Heart right ventricle (tissue), 16 donors: Measurements from ENCODE around the gene LRRC56. TPM values are rescaled to one million over a fixed set of nuclear protein-coding genes. Genes with fewer than 3 reads are reported as not detected.

Experiments used
- ATAC-seq, 8 donors: fragments of 200-7000 bp; cut with Tn5 transposase; one replicate each; pipeline ENCODE4 v1.9.1; 2020; ENCODE audit warnings: mild to moderate bottlenecking in 8 of 8, moderate library complexity in 8 of 8, moderate number of reproducible peaks in 1 of 8
- DNase-seq, 2 donors: peaks; one replicate each; pipeline ENCODE4 v3.0.0-alpha.2; 2020
- H3K27ac ChIP-seq, 10 donors: fragments of 200-600 bp; sonication (generic) in 2 of 10; one replicate each; pipeline versions ENCODE4 v1.5.0 to v1.8.0; 2020 to 2022; ENCODE audit warnings: mild to moderate bottlenecking in 3 of 10
- H3K27me3 ChIP-seq, 7 donors: fragments of 200-600 bp; one replicate each; pipeline ENCODE4 v1.8.0; 2021 to 2022; ENCODE audit warnings: mild to moderate bottlenecking in 2 of 7
- H3K36me3 ChIP-seq, 9 donors: fragments of 200-600 bp; sonication (generic) in 1 of 9; one replicate each; pipeline versions ENCODE4 v1.5.0 to v1.8.0; 2020 to 2022; ENCODE audit warnings: mild to moderate bottlenecking in 2 of 9
- H3K4me1 ChIP-seq, 9 donors: fragments of 200-600 bp; sonication (generic) in 1 of 9; one replicate each; pipeline versions ENCODE4 v1.5.0 to v1.8.0; 2020 to 2022; ENCODE audit warnings: mild to moderate bottlenecking in 4 of 9
- H3K4me3 ChIP-seq, 10 donors: fragments of 200-600 bp; sonication (generic) in 2 of 10; one replicate each; pipeline versions ENCODE4 v1.5.0 to v1.8.0; 2020 to 2022; ENCODE audit warnings: mild to moderate bottlenecking in 7 of 10, moderate library complexity in 2 of 10
- H3K9me3 ChIP-seq, 11 donors: fragments of 200-600 bp in 10 of 11; sonication (generic) in 2 of 11; one replicate each; pipeline versions ENCODE4 v1.5.0 to v1.8.0; 2013 to 2022; ENCODE audit warnings: mild to moderate bottlenecking in 2 of 11, control low read depth in 1 of 11, moderate library complexity in 1 of 11
- whole genome bisulfite sequencing, 2 donors: extraction: QIAGEN DNeasy Blood & Tissue Kit; methylation state at CpG; one replicate each; pipeline ENCODE4 v1.1.7; 2013; ENCODE audit warnings: inconsistent platforms in 1 of 2; 5-methylcytosine and 5-hydroxymethylcytosine counted together
- intact Hi-C, 10 donors: fragments of 100-400 bp; cut with DNase I; formaldehyde crosslinking; loops; one replicate each; pipeline versions ENCODE4 v1.11.1 to v1.14.2; 2022
- polyA plus RNA-seq, 2 donors: library from polyadenylated mRNA; stranded (reverse); fragments of 200-250 nt; gene quantifications; one replicate each; pipeline ENCODE4 v1.2.3, GENCODE V29; 2013
- total RNA-seq, 10 donors: library from RNA; stranded (reverse); fragmentation: NEBNext Ultra II Directional in 3 of 10; extraction: Animal tissue kit (Norgen Biotek cat#: 25700) in 3 of 10; gene quantifications; one replicate each; pipeline versions ENCODE4 v1.2.1 to v1.2.4, GENCODE V29; 2021 to 2023
- TF ChIP-seq, protein P1 (sequence below), 9 donors: fragments of 200-600 bp; sonication (generic) in 2 of 9; IDR thresholded peaks; one replicate each; pipeline versions ENCODE4 v1.5.0 to v1.8.0; 2021 to 2022; ENCODE audit warnings: antibody characterized with exemption in 9 of 9, mild to moderate bottlenecking in 5 of 9, moderate library complexity in 1 of 9
- donor health status: Arrhythmogenic right ventricular cardiomyopathy.
- donor health status: ischemic (EF 13 %, LVEDD 7.1; RV severe dilation, severe dysfunction).
- donor health status: healthy with polysubstance abuse.
- donor health status: DM: no; HTN: yes; CAD: no.
- donor health status: DM: no; HTN: no; CAD: no.
- donor health status: ischemic (EF 25% LVEDD 6.9; RV normal size, moderate dysfunction).
- donor health status: ischemic (EF 25% LVEDD 5.7; RV mildly dilated, moderate dysfunction).
- donor health status: healthy.
- donor health status: DM: yes; HTN: yes; CAD: no.
- donor health status: Ischemic cardiomyopathy.
- donor health status: ischemic (EF 35%, LVEDD 5.7; RV mildly dilated, moderate dysfunction).
- donor health status: nonischemic (EF 11% LVEDD 7.7; RV severe dilation, severe dysfunction).
- donor health status: DM: yes; HTN: yes; CAD: no.
- donor health status: PGD.
- donor health status: ischemic (EF 29% LVEDD 5.4; RV normal size, mild dysfunction).
- donor health status: nonischemic (EF 23%, LVEDD 6.1; RV moderate dilation, normal function).

The LRRC56 gene
- total and polyA plus RNA-seq, 12 donors: 0.13 to 0.49 (median 0.21) TPM; not detected in 2

GRCh38 chr11:558503-558902 lies 21.2 kb downstream of the LRRC56 start:
- Histone ChIP-seq H3K36me3 (peaks cover 0 to 3% (median 0%) of the 10 kb centered on the region in 9 donors), H3K4me1 (peaks cover 12 to 36% (median 29%) of the 10 kb centered on the region in 9 donors), H3K4me3 (no peak overlapping the region), H3K9me3 (no peaks in the 10 kb centered on the region), H3K27ac (no peak overlapping the region), H3K27me3 (peaks cover 26 to 66% (median 57%) of the 10 kb centered on the region in 7 donors)
- DNase-seq (no peak), ATAC-seq (no peak)
- TF ChIP-seq, protein P1, sequence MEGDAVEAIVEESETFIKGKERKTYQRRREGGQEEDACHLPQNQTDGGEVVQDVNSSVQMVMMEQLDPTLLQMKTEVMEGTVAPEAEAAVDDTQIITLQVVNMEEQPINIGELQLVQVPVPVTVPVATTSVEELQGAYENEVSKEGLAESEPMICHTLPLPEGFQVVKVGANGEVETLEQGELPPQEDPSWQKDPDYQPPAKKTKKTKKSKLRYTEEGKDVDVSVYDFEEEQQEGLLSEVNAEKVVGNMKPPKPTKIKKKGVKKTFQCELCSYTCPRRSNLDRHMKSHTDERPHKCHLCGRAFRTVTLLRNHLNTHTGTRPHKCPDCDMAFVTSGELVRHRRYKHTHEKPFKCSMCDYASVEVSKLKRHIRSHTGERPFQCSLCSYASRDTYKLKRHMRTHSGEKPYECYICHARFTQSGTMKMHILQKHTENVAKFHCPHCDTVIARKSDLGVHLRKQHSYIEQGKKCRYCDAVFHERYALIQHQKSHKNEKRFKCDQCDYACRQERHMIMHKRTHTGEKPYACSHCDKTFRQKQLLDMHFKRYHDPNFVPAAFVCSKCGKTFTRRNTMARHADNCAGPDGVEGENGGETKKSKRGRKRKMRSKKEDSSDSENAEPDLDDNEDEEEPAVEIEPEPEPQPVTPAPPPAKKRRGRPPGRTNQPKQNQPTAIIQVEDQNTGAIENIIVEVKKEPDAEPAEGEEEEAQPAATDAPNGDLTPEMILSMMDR (IDR thresholded peaks at IDR 0.05): no peak
- WGBS, 2 donors: 84 to 91% methylated on average over 20 of the region's 20 CpGs
- intact Hi-C loops: loop anchor here in 5 of 10 donors (5.0 kb wide), 2 partner anchors 164 to 169 kb away; no protein-coding TSS in a partner anchor

DNA sequence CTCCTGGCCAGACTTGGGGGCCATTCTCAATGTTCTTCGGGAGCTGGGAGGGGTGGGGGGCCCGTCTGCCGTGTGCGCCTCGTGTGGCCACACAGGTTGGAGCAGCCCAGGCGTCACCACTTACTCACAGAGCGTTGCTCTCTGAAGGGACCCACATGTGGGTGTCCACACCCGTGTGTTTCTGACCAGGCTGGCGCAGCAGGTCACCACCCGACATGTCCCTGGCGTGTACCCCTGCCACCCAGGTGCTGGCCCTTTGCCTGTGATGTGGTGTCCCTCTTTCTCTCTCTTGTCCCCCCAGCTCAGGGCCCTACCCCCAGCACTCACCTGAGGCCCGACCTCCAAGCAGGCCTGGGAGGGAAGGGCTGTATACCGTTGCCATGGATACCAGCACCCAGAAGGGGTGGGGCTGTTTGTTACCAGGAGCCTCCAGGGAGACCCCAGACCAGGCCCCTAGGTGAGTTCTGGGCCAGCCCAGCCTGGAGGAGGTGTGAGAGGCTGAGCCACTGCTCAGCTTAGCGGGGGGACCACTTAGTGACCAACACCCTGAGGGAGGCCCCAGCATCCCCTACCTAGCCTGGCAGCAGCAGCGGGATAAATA lies 21.8 kb downstream of the LRRC56 start:
- ATAC-seq (no peak), DNase-seq (no peak)
- Histone ChIP-seq H3K4me3 (no peak overlapping the region), H3K4me1 (peaks cover 12 to 36% (median 29%) of the 10 kb centered on the region in 9 donors), H3K27ac (no peak overlapping the region), H3K9me3 (no peaks in the 10 kb centered on the region), H3K27me3 (peaks cover 20 to 59% (median 51%) of the 10 kb centered on the region in 7 donors), H3K36me3 (peaks cover 0 to 8% (median 0%) of the 10 kb centered on the region in 9 donors)
- TF ChIP-seq, protein P1 (IDR thresholded peaks at IDR 0.05): no peak
- 84 to 86% methylated on average over 15 of the region's 15 CpGs for WGBS, 2 donors
- intact Hi-C loops: loop anchor here in 5 of 10 donors (5.0 kb wide), 2 partner anchors 163 to 168 kb away; no protein-coding TSS in a partner anchor

DNA sequence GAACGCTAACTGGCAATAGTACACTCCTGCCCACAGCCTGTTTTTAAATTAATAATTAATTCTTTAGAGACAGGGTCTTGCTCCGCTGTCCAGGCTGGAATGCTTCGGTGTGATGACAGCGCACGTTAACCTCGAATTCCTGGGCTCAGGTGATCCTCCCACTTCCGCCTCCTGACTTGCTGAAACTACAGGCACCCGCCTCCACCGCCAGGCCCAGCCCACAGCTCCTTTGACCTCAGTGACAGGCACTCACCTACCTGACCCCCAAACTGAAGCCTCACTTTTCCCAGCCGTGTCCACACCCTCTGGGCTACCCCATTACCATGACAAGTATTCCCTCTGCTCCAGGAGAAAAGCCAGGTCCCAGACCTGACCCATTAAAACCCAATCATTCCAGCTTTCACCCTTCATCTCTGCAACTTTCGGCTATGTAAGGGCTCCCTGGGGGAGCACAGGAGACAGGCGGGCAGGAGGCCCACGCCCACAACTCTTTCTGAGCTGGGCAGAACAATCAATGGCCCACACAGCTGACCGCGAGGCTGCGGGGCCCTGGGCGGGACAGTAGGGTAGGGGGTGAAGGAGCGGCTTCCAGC lies 22.5 kb downstream of the LRRC56 start:
- peak overlapping the region in 3 of 10 donors; percentile 56 to 85 (median 63) for H3K27ac ChIP-seq
- ATAC-seq: peak in 1 of 8 donors; percentile 25
- intact Hi-C loops: loop anchor here in 5 of 10 donors (5.0 kb wide), 2 partner anchors 162 to 167 kb away; no protein-coding TSS in a partner anchor

More for the DNA sequence above, 22.5 kb downstream of the LRRC56 start:
- 77 to 84% methylated on average over 18 of the region's 18 CpGs for WGBS, 2 donors
- TF ChIP-seq, protein P1 (IDR thresholded peaks at IDR 0.05): no peak
- no peaks in the 10 kb centered on the region for H3K9me3 ChIP-seq
- no peak for DNase-seq
- peak overlapping the region in 9 of 10 donors; percentile 65 to 90 (median 74) for H3K4me3 ChIP-seq
- H3K36me3 ChIP-seq: peaks cover 0 to 8% (median 0%) of the 10 kb centered on the region in 9 donors
- peaks cover 15 to 52% (median 44%) of the 10 kb centered on the region in 7 donors for H3K27me3 ChIP-seq
- peaks cover 9 to 31% (median 25%) of the 10 kb centered on the region in 9 donors for H3K4me1 ChIP-seq
